ENCODE results near the gene ASTL.

ASTL gene

GRCh38 chr2:96156926-96157648 lies 18.8 kb upstream of the ASTL start:
- no peak overlapping the region for H3K4me3 ChIP-seq (replicated peaks; ENCODE audit: insufficient read depth, low read length)
- TF ChIP-seq POLR2AphosphoS5 (IDR thresholded peaks at IDR 0.05; ENCODE audit: low read depth) (no peak), SPI1 (IDR thresholded peaks at IDR 0.05; ENCODE audit: borderline replicate concordance, low read depth) (no peak), GABPA (IDR thresholded peaks at IDR 0.05; ENCODE audit: low read depth) (no peak)
- peak overlapping the region; percentile 32 for H3K27ac ChIP-seq (replicated peaks)
- DNase-seq (ENCODE audit: low read depth in 1 of 2, low spot score in 1 of 2), result no peak
- no peaks in the 10 kb centered on the region for H3K27me3 ChIP-seq (ENCODE audit: insufficient read depth, poor library complexity, severe bottlenecking)

- H3K27ac ChIP-seq (replicated peaks), result no peak overlapping the region
Observed at GRCh38 chr2:96156011-96156820, 17.9 kb upstream of the ASTL start.

GRCh38 chr2:96154506-96155380 lies 16.4 kb upstream of the ASTL start:
- Histone ChIP-seq H3K27ac (replicated peaks) (no peak overlapping the region), H3K27me3 (ENCODE audit: insufficient read depth, poor library complexity, severe bottlenecking) (no peaks in the 10 kb centered on the region), H3K4me3 (replicated peaks; ENCODE audit: insufficient read depth, low read length) (no peak overlapping the region)
- no peak for DNase-seq (ENCODE audit: low read depth in 1 of 2, low spot score in 1 of 2)
- TF ChIP-seq GABPA (IDR thresholded peaks at IDR 0.05; ENCODE audit: low read depth) (no peak), POLR2AphosphoS5 (IDR thresholded peaks at IDR 0.05; ENCODE audit: low read depth) (no peak), CTCF (IDR thresholded peaks at IDR 0.05; ENCODE audit: insufficient read depth, low read length) (no peak), SPI1 (IDR thresholded peaks at IDR 0.05; ENCODE audit: borderline replicate concordance, low read depth) (no peak)

More at GRCh38 chr2:96156011-96156820, 17.9 kb upstream of the ASTL start:
- no peak for TF ChIP-seq POLR2AphosphoS5 (IDR thresholded peaks at IDR 0.05; ENCODE audit: low read depth)
- TF ChIP-seq REST (IDR thresholded peaks at IDR 0.05; ENCODE audit: insufficient replicate concordance, low read depth), result no peak
- TF ChIP-seq SPI1 (IDR thresholded peaks at IDR 0.05; ENCODE audit: borderline replicate concordance, low read depth), result no peak
- no peak for DNase-seq (ENCODE audit: low read depth in 1 of 2, low spot score in 1 of 2)
- Histone ChIP-seq H3K27me3 (ENCODE audit: insufficient read depth, poor library complexity, severe bottlenecking) (no peaks in the 10 kb centered on the region), H3K4me3 (replicated peaks; ENCODE audit: insufficient read depth, low read length) (no peak overlapping the region)

- Histone ChIP-seq H3K4me3 (replicated peaks; ENCODE audit: insufficient read depth, low read length) (no peak overlapping the region), H3K27me3 (ENCODE audit: insufficient read depth, poor library complexity, severe bottlenecking) (no peaks in the 10 kb centered on the region), H3K27ac (replicated peaks) (no peak overlapping the region)
- TF ChIP-seq REST (IDR thresholded peaks at IDR 0.05; ENCODE audit: insufficient replicate concordance, low read depth) (no peak), POLR2AphosphoS5 (IDR thresholded peaks at IDR 0.05; ENCODE audit: low read depth) (no peak)
- DNase-seq (ENCODE audit: low read depth in 1 of 2, low spot score in 1 of 2), result no peak
Observed at GRCh38 chr2:96153991-96154431, 15.7 kb upstream of the ASTL start.

Measured in HL-60 (cell line).